SK-N-SH treated with all-trans-retinoic acid at 6 μM for 48 hours (cell line): ENCODE measurements around the gene INPP4B.

ENCODE experiments used
- ATAC-seq: fragments of 200-7000 bp; cut with Tn5 transposase; 3 replicates; pipeline ENCODE4 v1.9.1; 2020; ENCODE audit warnings: mild to moderate bottlenecking, moderate library complexity
- ARNTL ChIP-seq: fragments of 450-650 bp; formaldehyde crosslinking; IDR thresholded peaks from 2 replicates; pipeline ENCODE4 v1.5.0; 2020; ENCODE audit warnings: low read depth, mild to moderate bottlenecking, moderate library complexity, borderline replicate concordance
- CSDC2 ChIP-seq: fragments of 250-450 bp; sonication (Bioruptor Pico); IDR thresholded peaks from 2 replicates; pipeline ENCODE4 v1.5.0; 2020; ENCODE audit warnings: mild to moderate bottlenecking, moderate library complexity
- ESRRG ChIP-seq: fragments of 250-450 bp; sonication (Bioruptor Pico); IDR thresholded peaks from 2 replicates; pipeline ENCODE4 v1.6.1; 2021; ENCODE audit warnings: mild to moderate bottlenecking
- GLIS3 ChIP-seq: fragments of 250-450 bp; sonication (Bioruptor Pico); IDR thresholded peaks from 2 replicates; pipeline ENCODE4 v1.5.0; 2020; ENCODE audit warnings: mild to moderate bottlenecking, moderate library complexity
- ISL1 ChIP-seq: fragments of 250-450 bp; sonication (Bioruptor Pico); IDR thresholded peaks from 2 replicates; pipeline ENCODE4 v2.1.2; 2022; ENCODE audit warnings: mild to moderate bottlenecking, moderate library complexity
- PPARA ChIP-seq: fragments of 250-450 bp; sonication (Bioruptor Pico); IDR thresholded peaks from 2 replicates; pipeline ENCODE4 v1.5.0; 2020; ENCODE audit warnings: mild to moderate bottlenecking, borderline replicate concordance
- RARB ChIP-seq: fragments of 250-450 bp; sonication (Bioruptor Pico); IDR thresholded peaks from 2 replicates; pipeline ENCODE4 v1.8.0; 2021; ENCODE audit warnings: mild to moderate bottlenecking, moderate library complexity
- SNAI2 ChIP-seq: fragments of 250-450 bp; sonication (Bioruptor Pico); IDR thresholded peaks from 2 replicates; pipeline ENCODE4 v1.5.0; 2020; ENCODE audit warnings: mild to moderate bottlenecking, moderate library complexity
- TCF4 ChIP-seq: fragments of 250-450 bp; sonication (Bioruptor Pico); IDR thresholded peaks from 2 replicates; pipeline ENCODE4 v1.8.0; 2021; ENCODE audit warnings: mild to moderate bottlenecking, moderate library complexity, borderline replicate concordance
- TOX ChIP-seq: fragments of 250-450 bp; sonication (Bioruptor Pico); IDR thresholded peaks from 2 replicates; pipeline ENCODE4 v1.8.0; 2021; ENCODE audit warnings: mild to moderate bottlenecking, moderate library complexity, borderline replicate concordance
- ZFP3 ChIP-seq: fragments of 250-450 bp; sonication (Bioruptor Pico); IDR thresholded peaks from 2 replicates; pipeline ENCODE4 v1.5.0; 2020; ENCODE audit warnings: mild to moderate bottlenecking, moderate library complexity
- ZNF565 ChIP-seq: fragments of 450-650 bp; formaldehyde crosslinking; conservative IDR thresholded peaks from 2 replicates; pipeline ENCODE4 v1.5.0; 2020; ENCODE audit warnings: low read depth, mild to moderate bottlenecking, moderate library complexity
- ZNF70 ChIP-seq: fragments of 450-650 bp; formaldehyde crosslinking; IDR thresholded peaks from 2 replicates; pipeline ENCODE4 v1.5.0; 2020; ENCODE audit warnings: mild to moderate bottlenecking, moderate library complexity
- ZNF8 ChIP-seq: fragments of 450-650 bp; formaldehyde crosslinking; IDR thresholded peaks from 2 replicates; pipeline ENCODE4 v1.5.0; 2020; ENCODE audit warnings: mild to moderate bottlenecking, moderate library complexity
- TF ChIP-seq, protein P1 (sequence below): fragments of 250-450 bp; sonication (Bioruptor Pico); IDR thresholded peaks from 2 replicates; pipeline ENCODE4 v1.8.0; 2020; ENCODE audit warnings: mild to moderate bottlenecking, moderate library complexity, borderline replicate concordance
- TF ChIP-seq, protein P2 (sequence below): fragments of 250-450 bp; sonication (Bioruptor Pico); IDR thresholded peaks from 2 replicates; pipeline ENCODE4 v1.5.1; 2020; ENCODE audit warnings: low read depth, mild to moderate bottlenecking, moderate library complexity
- TF ChIP-seq, protein P3 (sequence below): fragments of 250-450 bp; sonication (Bioruptor Pico); IDR thresholded peaks from 2 replicates; pipeline ENCODE4 v1.5.0; 2020; ENCODE audit warnings: mild to moderate bottlenecking, moderate library complexity
- TF ChIP-seq, protein P4 (sequence below): fragments of 250-450 bp; sonication (Bioruptor Pico); IDR thresholded peaks from 2 replicates; pipeline ENCODE4 v1.5.1; 2021; ENCODE audit warnings: mild to moderate bottlenecking, moderate library complexity

INPP4B gene

DNA sequence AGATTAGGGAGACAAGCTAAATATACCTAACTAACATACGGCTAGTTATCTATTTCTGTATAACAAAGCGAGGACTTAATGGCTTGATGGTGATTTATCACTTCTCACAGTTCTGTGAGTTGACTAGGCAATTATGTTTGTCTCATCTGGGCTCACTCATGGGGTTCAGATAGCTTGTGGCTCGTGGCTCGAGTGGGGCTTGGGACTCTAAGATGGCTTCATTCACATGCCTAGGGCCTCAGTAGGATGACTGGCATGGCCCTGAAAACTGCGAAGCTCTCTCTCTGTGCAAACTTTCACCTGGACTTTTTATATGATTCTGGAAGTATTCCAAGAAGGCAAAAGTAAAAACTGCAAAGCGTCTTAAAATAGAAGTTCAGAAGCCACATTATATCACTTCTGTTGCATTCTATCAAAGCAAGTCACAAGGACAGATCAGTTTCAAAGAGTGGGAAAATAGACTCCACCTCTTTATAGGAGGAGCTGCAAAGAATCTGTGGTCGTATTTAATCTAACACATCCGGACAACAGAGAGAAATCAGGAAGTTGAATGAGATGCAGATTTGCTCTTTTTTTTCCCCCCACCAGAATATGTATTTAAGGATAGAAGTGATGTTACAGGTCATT lies 491.2 kb downstream of the INPP4B start (continued):
- TF ChIP-seq, protein P1, sequence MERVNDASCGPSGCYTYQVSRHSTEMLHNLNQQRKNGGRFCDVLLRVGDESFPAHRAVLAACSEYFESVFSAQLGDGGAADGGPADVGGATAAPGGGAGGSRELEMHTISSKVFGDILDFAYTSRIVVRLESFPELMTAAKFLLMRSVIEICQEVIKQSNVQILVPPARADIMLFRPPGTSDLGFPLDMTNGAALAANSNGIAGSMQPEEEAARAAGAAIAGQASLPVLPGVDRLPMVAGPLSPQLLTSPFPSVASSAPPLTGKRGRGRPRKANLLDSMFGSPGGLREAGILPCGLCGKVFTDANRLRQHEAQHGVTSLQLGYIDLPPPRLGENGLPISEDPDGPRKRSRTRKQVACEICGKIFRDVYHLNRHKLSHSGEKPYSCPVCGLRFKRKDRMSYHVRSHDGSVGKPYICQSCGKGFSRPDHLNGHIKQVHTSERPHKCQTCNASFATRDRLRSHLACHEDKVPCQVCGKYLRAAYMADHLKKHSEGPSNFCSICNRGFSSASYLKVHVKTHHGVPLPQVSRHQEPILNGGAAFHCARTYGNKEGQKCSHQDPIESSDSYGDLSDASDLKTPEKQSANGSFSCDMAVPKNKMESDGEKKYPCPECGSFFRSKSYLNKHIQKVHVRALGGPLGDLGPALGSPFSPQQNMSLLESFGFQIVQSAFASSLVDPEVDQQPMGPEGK (CRISPR knock-in tag) = no peak

DNA sequence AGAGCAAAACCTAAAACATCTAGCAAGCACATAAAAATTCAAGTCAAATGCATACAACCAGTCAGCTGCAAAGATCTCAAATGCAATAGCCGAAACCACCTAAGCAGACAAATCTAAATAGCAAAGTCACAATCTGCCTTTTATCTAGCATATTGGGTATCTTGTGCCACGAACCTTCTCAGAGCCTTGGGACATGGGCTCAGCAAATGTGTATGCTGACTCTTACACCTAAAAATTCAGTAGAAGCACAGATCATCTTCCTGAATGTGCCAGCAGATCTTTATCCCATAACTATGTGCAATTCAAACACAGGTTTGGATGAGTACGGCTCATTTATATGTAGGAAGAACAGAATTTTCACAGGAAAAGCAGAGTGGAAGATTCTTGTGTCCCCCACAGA lies 492.1 kb downstream of the INPP4B start:
- no peak for ATAC-seq
- TF ChIP-seq SNAI2 (no peak), ZNF8 (CRISPR knock-in tag) (no peak), ZNF565 (CRISPR knock-in tag) (no peak), ARNTL (CRISPR knock-in tag) (no peak), TOX (CRISPR knock-in tag) (no peak), GLIS3 (no peak), TCF4 (CRISPR knock-in tag) (no peak), ZFP3 (CRISPR knock-in tag) (no peak), PPARA (no peak), RARB (no peak), CSDC2 (CRISPR knock-in tag) (no peak)
- TF ChIP-seq, protein P1 (CRISPR knock-in tag) = no peak
- TF ChIP-seq, protein P2, sequence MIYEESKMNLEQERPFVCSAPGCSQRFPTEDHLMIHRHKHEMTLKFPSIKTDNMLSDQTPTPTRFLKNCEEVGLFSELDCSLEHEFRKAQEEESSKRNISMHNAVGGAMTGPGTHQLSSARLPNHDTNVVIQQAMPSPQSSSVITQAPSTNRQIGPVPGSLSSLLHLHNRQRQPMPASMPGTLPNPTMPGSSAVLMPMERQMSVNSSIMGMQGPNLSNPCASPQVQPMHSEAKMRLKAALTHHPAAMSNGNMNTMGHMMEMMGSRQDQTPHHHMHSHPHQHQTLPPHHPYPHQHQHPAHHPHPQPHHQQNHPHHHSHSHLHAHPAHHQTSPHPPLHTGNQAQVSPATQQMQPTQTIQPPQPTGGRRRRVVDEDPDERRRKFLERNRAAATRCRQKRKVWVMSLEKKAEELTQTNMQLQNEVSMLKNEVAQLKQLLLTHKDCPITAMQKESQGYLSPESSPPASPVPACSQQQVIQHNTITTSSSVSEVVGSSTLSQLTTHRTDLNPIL (CRISPR knock-in tag) = no peak
- TF ChIP-seq, protein P3, sequence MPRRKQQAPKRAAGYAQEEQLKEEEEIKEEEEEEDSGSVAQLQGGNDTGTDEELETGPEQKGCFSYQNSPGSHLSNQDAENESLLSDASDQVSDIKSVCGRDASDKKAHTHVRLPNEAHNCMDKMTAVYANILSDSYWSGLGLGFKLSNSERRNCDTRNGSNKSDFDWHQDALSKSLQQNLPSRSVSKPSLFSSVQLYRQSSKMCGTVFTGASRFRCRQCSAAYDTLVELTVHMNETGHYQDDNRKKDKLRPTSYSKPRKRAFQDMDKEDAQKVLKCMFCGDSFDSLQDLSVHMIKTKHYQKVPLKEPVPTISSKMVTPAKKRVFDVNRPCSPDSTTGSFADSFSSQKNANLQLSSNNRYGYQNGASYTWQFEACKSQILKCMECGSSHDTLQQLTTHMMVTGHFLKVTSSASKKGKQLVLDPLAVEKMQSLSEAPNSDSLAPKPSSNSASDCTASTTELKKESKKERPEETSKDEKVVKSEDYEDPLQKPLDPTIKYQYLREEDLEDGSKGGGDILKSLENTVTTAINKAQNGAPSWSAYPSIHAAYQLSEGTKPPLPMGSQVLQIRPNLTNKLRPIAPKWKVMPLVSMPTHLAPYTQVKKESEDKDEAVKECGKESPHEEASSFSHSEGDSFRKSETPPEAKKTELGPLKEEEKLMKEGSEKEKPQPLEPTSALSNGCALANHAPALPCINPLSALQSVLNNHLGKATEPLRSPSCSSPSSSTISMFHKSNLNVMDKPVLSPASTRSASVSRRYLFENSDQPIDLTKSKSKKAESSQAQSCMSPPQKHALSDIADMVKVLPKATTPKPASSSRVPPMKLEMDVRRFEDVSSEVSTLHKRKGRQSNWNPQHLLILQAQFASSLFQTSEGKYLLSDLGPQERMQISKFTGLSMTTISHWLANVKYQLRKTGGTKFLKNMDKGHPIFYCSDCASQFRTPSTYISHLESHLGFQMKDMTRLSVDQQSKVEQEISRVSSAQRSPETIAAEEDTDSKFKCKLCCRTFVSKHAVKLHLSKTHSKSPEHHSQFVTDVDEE = no peak
- TF ChIP-seq, protein P4, sequence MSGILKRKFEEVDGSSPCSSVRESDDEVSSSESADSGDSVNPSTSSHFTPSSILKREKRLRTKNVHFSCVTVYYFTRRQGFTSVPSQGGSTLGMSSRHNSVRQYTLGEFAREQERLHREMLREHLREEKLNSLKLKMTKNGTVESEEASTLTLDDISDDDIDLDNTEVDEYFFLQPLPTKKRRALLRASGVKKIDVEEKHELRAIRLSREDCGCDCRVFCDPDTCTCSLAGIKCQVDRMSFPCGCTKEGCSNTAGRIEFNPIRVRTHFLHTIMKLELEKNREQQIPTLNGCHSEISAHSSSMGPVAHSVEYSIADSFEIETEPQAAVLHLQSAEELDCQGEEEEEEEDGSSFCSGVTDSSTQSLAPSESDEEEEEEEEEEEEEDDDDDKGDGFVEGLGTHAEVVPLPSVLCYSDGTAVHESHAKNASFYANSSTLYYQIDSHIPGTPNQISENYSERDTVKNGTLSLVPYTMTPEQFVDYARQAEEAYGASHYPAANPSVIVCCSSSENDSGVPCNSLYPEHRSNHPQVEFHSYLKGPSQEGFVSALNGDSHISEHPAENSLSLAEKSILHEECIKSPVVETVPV (CRISPR knock-in tag) = no peak

DNA sequence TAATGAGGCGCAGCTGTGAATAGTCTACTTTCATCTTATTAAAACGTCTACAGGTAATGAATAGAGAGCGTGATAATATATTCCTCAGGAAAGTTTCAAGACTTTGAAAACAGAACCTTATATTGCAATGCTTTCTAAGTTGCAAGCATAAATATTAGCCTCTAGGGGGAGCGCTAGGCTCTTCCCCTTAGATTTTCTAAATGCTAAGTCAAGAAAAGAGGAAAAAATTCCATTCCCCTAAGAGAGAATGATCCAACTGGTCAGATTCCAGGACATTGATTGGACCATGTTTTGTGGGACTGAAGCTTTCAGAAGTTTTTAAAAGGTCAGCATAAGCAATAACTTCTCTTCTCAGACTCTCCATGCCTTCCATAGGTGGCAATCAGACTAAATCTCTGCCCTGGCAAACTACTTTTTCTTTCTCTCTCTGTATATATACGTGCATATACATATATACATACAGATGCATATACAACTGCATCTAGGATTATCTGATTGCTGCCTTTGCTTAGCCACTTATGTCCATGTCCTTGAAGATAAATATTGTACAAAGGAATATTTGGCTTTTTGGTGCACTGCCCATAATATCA lies 492.9 kb downstream of the INPP4B start:
- peak; percentile 87 for ATAC-seq
- TF ChIP-seq ZNF70 (CRISPR knock-in tag) (no peak), ZNF565 (CRISPR knock-in tag) (no peak), ISL1 (no peak), ZFP3 (CRISPR knock-in tag) (no peak), SNAI2 (no peak), ESRRG (CRISPR knock-in tag) (no peak), PPARA (no peak)
- TF ChIP-seq, protein P2 (CRISPR knock-in tag) = no peak
